HEK293 (cell line): Measurements from ENCODE around the gene ATXN10.
A peak's percentile ranks its signal among the peaks of the same experiment; 100 is the strongest.

Experiments
- CTCF ChIA-PET: fragments of 350-600 bp; formaldehyde crosslinking; extraction: SDS; loops from one replicate; lab custom pipeline; 2021; ENCODE audit warnings: antibody characterized with exemption; lab: Yijun Ruan, JAX
- POLR2A ChIA-PET: fragments of 300-600 bp; formaldehyde crosslinking; extraction: SDS; loops from one replicate; lab custom pipeline; 2020; ENCODE audit warnings: antibody characterized with exemption, inconsistent platforms; lab: Yijun Ruan, JAX
- H3K27ac ChIP-seq: fragments of 200-500 bp; sonication (Bioruptor generic); 2 replicates; pipeline ENCODE4 v1.5.1; 2014; ENCODE audit warnings: low read depth, low read length, control low read depth, inconsistent platforms; ENCODE audit errors: extremely low read depth
- H3K36me3 ChIP-seq, 2 experiments: fragments of 200-500 bp in 1 of 2; sonication (Bioruptor generic) in 1 of 2; 1 replicate in 1 of 2; 2 replicates in 1 of 2; pipeline ENCODE4 v1.5.1; 2014 to 2017; ENCODE audit warnings: inconsistent platforms in 2 of 2, low read length in 2 of 2; ENCODE audit not compliant: control insufficient read depth in 2 of 2, insufficient read depth in 1 of 2
- H3K4me1 ChIP-seq: fragments of 200-500 bp; sonication (Bioruptor generic); 2 replicates; pipeline ENCODE4 v1.5.1; 2014; ENCODE audit warnings: mild to moderate bottlenecking, low read length, inconsistent platforms; ENCODE audit not compliant: control insufficient read depth, insufficient read depth
- H3K4me3 ChIP-seq: 2 replicates; pipeline ENCODE4 v1.5.1; 2011; ENCODE audit warnings: low read depth, mild to moderate bottlenecking, control low read depth, low read length, moderate library complexity
- H3K9me3 ChIP-seq: fragments of 200-500 bp; sonication (Bioruptor generic); 2 replicates; pipeline ENCODE4 v1.5.1; 2014; ENCODE audit warnings: low read depth, low read length, inconsistent platforms; ENCODE audit not compliant: control insufficient read depth, insufficient read depth
- KLF17 ChIP-seq: fragments of 450-650 bp; formaldehyde crosslinking; IDR thresholded peaks from 2 replicates; pipeline ENCODE4 v1.5.1; 2016; ENCODE audit warnings: missing biosample characterization, missing genetic modification characterization
- MZF1 ChIP-seq: fragments of 450-650 bp; formaldehyde crosslinking; IDR thresholded peaks from 2 replicates; pipeline ENCODE4 v1.5.1; 2017; ENCODE audit warnings: missing biosample characterization, missing genetic modification characterization, borderline replicate concordance
- SP2 ChIP-seq: fragments of 450-650 bp; formaldehyde crosslinking; IDR thresholded peaks from 2 replicates; pipeline ENCODE4 v1.5.1; 2016; ENCODE audit warnings: missing biosample characterization, missing genetic modification characterization
- TCF7L2 ChIP-seq: IDR thresholded peaks from 2 replicates; pipeline ENCODE4 v1.6.1; 2011; ENCODE audit warnings: low read depth, mild to moderate bottlenecking, inconsistent platforms, low read length, moderate library complexity, borderline replicate concordance
- ZBTB44 ChIP-seq: fragments of 450-650 bp; IDR thresholded peaks from 2 replicates; pipeline ENCODE4 v1.5.1; 2018; ENCODE audit warnings: missing biosample characterization, mild to moderate bottlenecking, missing genetic modification characterization
- ZFP69B ChIP-seq: fragments of 450-650 bp; formaldehyde crosslinking; IDR thresholded peaks from 2 replicates; pipeline ENCODE4 v1.5.1; 2016; ENCODE audit warnings: missing biosample characterization, missing genetic modification characterization
- ZIC2 ChIP-seq: fragments of 450-650 bp; formaldehyde crosslinking; IDR thresholded peaks from 2 replicates; pipeline ENCODE4 v1.5.1; 2016; ENCODE audit warnings: missing biosample characterization, missing genetic modification characterization
- ZNF174 ChIP-seq: fragments of 450-650 bp; formaldehyde crosslinking; IDR thresholded peaks from 2 replicates; pipeline ENCODE4 v1.5.0; 2017; ENCODE audit warnings: missing biosample characterization, mild to moderate bottlenecking, missing genetic modification characterization
- ZNF2 ChIP-seq: fragments of 450-650 bp; formaldehyde crosslinking; IDR thresholded peaks from 2 replicates; pipeline ENCODE4 v1.5.1; 2016; ENCODE audit warnings: missing biosample characterization, missing genetic modification characterization
- ZNF23 ChIP-seq: fragments of 450-650 bp; formaldehyde crosslinking; IDR thresholded peaks from 2 replicates; pipeline ENCODE4 v1.5.1; 2016; ENCODE audit warnings: missing biosample characterization, missing genetic modification characterization, borderline replicate concordance
- ZNF24 ChIP-seq: fragments of 450-650 bp; formaldehyde crosslinking; IDR thresholded peaks from 2 replicates; pipeline ENCODE4 v1.5.1; 2016; ENCODE audit warnings: missing biosample characterization, missing genetic modification characterization
- ZNF350 ChIP-seq: fragments of 450-650 bp; formaldehyde crosslinking; IDR thresholded peaks from 2 replicates; pipeline ENCODE4 v1.5.0; 2017; ENCODE audit warnings: missing biosample characterization, mild to moderate bottlenecking, missing genetic modification characterization
- ZNF391 ChIP-seq: fragments of 450-650 bp; formaldehyde crosslinking; IDR thresholded peaks from 2 replicates; pipeline ENCODE4 v1.5.1; 2016; ENCODE audit warnings: low read depth, missing biosample characterization, missing genetic modification characterization, borderline replicate concordance
- ZNF530 ChIP-seq: fragments of 450-650 bp; formaldehyde crosslinking; IDR thresholded peaks from 2 replicates; pipeline ENCODE4 v1.5.1; 2016; ENCODE audit warnings: low read depth, missing biosample characterization, missing genetic modification characterization
- ZNF548 ChIP-seq: fragments of 450-650 bp; formaldehyde crosslinking; IDR thresholded peaks from 2 replicates; pipeline ENCODE4 v1.5.1; 2016; ENCODE audit warnings: missing biosample characterization, missing genetic modification characterization
- ZNF555 ChIP-seq: fragments of 450-650 bp; formaldehyde crosslinking; conservative IDR thresholded peaks from 2 replicates; pipeline ENCODE4 v1.5.1; 2017; ENCODE audit warnings: missing biosample characterization, mild to moderate bottlenecking, missing genetic modification characterization, inconsistent platforms
- ZNF558 ChIP-seq: fragments of 450-650 bp; formaldehyde crosslinking; IDR thresholded peaks from 2 replicates; pipeline ENCODE4 v1.5.1; 2016; ENCODE audit warnings: missing biosample characterization, missing genetic modification characterization
- ZNF571 ChIP-seq: fragments of 450-650 bp; formaldehyde crosslinking; IDR thresholded peaks from 2 replicates; pipeline ENCODE4 v1.5.0; 2017; ENCODE audit warnings: missing biosample characterization, missing genetic modification characterization
- ZNF658 ChIP-seq: fragments of 450-650 bp; formaldehyde crosslinking; IDR thresholded peaks from 2 replicates; pipeline ENCODE4; 2016; ENCODE audit warnings: missing biosample characterization, missing genetic modification characterization
- ZNF692 ChIP-seq: fragments of 450-650 bp; formaldehyde crosslinking; IDR thresholded peaks from 2 replicates; pipeline ENCODE4 v1.5.1; 2016; ENCODE audit warnings: missing biosample characterization, missing genetic modification characterization
- ZSCAN23 ChIP-seq: fragments of 450-650 bp; formaldehyde crosslinking; IDR thresholded peaks from 2 replicates; pipeline ENCODE4 v1.5.1; 2016; ENCODE audit warnings: missing biosample characterization, missing genetic modification characterization
- TF ChIP-seq, protein P1 (sequence below): sonication (generic); formaldehyde crosslinking; IDR thresholded peaks from 2 replicates; pipeline ENCODE4 v1.8.1; 2022; ENCODE audit warnings: mild to moderate bottlenecking, moderate library complexity, missing genetic modification reagents
- TF ChIP-seq, protein P2 (sequence below): fragments of 450-650 bp; formaldehyde crosslinking; IDR thresholded peaks from 2 replicates; pipeline ENCODE4 v1.5.1; 2016; ENCODE audit warnings: missing biosample characterization, missing genetic modification characterization, borderline replicate concordance

Gene ATXN10

DNA sequence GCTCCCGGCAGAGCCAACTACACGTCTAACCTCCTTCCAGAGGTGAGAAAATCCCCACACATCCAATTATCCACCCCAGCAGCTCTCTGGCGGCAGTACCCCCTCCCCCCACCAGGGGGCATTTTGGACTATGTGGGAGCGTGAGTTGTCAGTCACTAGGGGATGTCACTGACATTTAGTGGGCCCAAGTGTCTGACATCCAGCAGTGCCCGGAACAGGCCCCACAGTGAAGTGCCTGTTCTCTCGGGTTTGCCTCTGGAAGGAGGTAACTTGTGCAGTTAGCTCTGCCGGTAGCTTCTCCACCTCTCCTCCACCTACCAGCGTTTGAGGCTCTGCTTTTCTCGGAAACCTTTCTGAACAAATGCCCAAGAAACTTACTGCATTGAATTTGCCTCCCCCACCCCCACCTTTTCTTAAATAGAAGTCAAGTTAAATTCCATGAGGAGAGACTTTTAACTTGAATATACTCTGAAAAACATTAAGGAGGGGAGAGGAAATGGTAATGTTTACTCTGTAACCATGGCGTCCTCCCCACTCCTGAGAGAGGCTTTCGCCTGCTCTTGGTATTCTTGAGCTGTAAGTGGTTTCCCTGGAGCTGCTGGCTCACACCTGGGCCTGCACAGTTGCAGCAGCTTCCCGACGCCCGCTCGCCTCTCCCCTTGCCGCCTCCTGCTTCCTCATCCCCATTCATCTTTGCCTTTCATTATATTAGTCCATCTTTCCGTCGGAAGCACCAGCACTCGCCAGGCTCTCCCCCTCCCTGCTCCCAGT, 192.5 kb downstream of the ATXN10 start (continued):
- no peak for TF ChIP-seq ZNF658 (tag by site-specific recombination)
- TF ChIP-seq ZNF23, result no peak
- TF ChIP-seq ZNF692 (tag by site-specific recombination), result peak; percentile 82
- TF ChIP-seq, protein P1, sequence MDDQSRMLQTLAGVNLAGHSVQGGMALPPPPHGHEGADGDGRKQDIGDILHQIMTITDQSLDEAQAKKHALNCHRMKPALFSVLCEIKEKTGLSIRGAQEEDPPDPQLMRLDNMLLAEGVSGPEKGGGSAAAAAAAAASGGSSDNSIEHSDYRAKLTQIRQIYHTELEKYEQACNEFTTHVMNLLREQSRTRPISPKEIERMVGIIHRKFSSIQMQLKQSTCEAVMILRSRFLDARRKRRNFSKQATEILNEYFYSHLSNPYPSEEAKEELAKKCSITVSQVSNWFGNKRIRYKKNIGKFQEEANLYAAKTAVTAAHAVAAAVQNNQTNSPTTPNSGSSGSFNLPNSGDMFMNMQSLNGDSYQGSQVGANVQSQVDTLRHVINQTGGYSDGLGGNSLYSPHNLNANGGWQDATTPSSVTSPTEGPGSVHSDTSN (CRISPR knock-in tag), result no peak
- TF ChIP-seq ZNF548, result no peak
- 0 out of 2 replicates have a peak, but pooled peaks have one; percentile 17 for TF ChIP-seq ZIC2 (tag by site-specific recombination)
- no peak for TF ChIP-seq ZSCAN23 (tag by site-specific recombination)
- no peak for TF ChIP-seq ZNF555
- TF ChIP-seq SP2 (tag by site-specific recombination), result 0 out of 2 replicates have a peak, but pooled peaks have one; percentile 8
- TF ChIP-seq ZFP69B, result peak; percentile 76; the same call in 1 of the 2 replicates
- no peak for TF ChIP-seq ZBTB44
- TF ChIP-seq ZNF558 (tag by site-specific recombination), result no peak

DNA sequence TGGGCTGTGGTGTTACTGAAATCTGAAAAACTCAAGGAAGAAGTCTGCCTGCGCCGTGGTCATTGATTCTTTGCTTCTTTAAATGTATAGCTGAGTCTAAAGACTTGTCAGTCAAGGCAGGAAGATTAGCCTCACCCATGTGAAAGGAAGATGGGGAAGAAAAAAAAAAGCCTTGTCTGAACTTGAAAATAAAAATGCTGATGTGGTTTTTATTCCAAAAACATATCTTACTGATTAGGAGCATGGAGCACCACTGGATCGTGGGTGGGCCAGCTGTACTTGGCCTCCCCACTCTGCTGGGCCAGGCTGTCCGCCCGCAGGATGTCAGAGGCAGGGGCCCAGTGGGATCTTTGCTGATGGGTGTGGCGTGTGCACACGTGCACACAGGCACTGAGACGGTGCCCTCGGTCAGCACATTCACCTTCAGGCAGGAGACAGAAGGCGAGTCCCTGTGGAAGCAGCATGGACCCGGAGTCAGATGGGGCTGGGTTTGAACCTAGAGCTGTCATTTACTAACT, 193.4 kb downstream of the ATXN10 start:
- TF ChIP-seq ZNF350 (tag by site-specific recombination) (no peak), ZNF530 (tag by site-specific recombination) (no peak), ZNF2 (tag by site-specific recombination) (no peak), ZNF24 (no peak)
- no peak overlapping the region for H3K4me3 ChIP-seq
- H3K4me1 ChIP-seq, result no peaks in the 10 kb centered on the region
- POLR2A ChIA-PET, result no interaction called here
- no peaks in the 10 kb centered on the region for H3K36me3 ChIP-seq
- H3K27ac ChIP-seq, result no peak overlapping the region
- no peaks in the 10 kb centered on the region for H3K9me3 ChIP-seq
- CTCF ChIA-PET, result interaction anchor here (0.6 to 4.3 kb wide), 16 partner anchors 10 to 1806 kb away, joined by 3 to 68 read pairs (median 8); no protein-coding TSS in a partner anchor

DNA sequence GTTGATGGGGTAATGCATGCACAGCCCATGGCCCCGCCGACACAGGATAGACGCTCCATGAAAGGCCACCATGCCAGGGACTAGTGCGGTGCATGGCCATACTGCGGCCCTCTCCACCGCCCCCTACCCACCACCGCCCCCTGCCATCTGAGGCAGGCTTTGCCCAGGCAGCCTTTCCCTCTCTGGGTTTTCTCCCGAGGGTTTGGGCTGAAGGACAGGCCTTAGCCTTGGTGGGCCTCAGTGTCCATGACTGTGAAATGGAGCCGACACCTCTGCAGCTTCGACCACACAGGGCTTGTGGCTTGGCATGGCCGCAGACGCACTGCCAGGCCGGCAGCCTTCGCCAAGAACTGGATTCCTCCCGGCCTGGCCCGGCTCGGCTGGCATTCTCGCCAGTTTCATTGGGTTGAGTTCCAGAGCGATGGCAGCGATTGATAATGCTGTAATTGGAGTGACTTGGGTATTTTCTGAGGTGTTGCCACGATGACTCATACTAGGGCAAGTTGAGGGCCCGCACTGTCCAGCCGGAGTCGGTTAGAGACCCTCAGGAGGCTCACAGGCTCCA, 194.0 kb downstream of the ATXN10 start:
- CTCF ChIA-PET, result interaction anchor here (0.9 to 4.3 kb wide), 5 partner anchors 10 to 221 kb away, joined by 3 to 68 read pairs (median 27); no protein-coding TSS in a partner anchor
- H3K36me3 ChIP-seq, result no peaks in the 10 kb centered on the region
- H3K4me3 ChIP-seq, result no peak overlapping the region
- no peaks in the 10 kb centered on the region for H3K4me1 ChIP-seq
- POLR2A ChIA-PET, result no interaction called here
- no peaks in the 10 kb centered on the region for H3K9me3 ChIP-seq
- no peak overlapping the region for H3K27ac ChIP-seq
- TF ChIP-seq ZNF391, result no peak
- no peak for TF ChIP-seq ZNF174 (tag by site-specific recombination)
- no peak for TF ChIP-seq TCF7L2
- TF ChIP-seq, protein P2, sequence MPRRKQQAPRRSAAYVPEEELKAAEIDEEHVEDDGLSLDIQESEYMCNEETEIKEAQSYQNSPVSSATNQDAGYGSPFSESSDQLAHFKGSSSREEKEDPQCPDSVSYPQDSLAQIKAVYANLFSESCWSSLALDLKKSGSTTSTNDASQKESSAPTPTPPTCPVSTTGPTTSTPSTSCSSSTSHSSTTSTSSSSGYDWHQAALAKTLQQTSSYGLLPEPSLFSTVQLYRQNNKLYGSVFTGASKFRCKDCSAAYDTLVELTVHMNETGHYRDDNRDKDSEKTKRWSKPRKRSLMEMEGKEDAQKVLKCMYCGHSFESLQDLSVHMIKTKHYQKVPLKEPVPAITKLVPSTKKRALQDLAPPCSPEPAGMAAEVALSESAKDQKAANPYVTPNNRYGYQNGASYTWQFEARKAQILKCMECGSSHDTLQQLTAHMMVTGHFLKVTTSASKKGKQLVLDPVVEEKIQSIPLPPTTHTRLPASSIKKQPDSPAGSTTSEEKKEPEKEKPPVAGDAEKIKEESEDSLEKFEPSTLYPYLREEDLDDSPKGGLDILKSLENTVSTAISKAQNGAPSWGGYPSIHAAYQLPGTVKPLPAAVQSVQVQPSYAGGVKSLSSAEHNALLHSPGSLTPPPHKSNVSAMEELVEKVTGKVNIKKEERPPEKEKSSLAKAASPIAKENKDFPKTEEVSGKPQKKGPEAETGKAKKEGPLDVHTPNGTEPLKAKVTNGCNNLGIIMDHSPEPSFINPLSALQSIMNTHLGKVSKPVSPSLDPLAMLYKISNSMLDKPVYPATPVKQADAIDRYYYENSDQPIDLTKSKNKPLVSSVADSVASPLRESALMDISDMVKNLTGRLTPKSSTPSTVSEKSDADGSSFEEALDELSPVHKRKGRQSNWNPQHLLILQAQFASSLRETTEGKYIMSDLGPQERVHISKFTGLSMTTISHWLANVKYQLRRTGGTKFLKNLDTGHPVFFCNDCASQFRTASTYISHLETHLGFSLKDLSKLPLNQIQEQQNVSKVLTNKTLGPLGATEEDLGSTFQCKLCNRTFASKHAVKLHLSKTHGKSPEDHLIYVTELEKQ (tag by site-specific recombination), result no peak
- TF ChIP-seq KLF17 (tag by site-specific recombination), result no peak
- TF ChIP-seq ZNF571 (tag by site-specific recombination), result no peak
- TF ChIP-seq MZF1 (tag by site-specific recombination), result no peak
